Epithelial cell of proximal tubule (primary cell): ENCODE measurements around the gene CDK12. TPM values are rescaled to one million over a fixed set of nuclear protein-coding genes. Genes with fewer than 3 reads are reported as not detected.

Experiments used
- DNase-seq: peaks from one replicate; pipeline ENCODE4 v3.0.0-alpha.2; 2011; ENCODE audit warnings: low read depth
- H3K4me3 ChIP-seq: 2 replicates; pipeline ENCODE4 v1.5.1; 2011; ENCODE audit warnings: low read depth, mild to moderate bottlenecking, low read length
- CTCF ChIP-seq: conservative IDR thresholded peaks from 2 replicates; pipeline ENCODE4 v1.5.1; 2012; ENCODE audit warnings: low read depth, mild to moderate bottlenecking, low read length
- total RNA-seq: library from RNA; depleted of rRNA; stranded (reverse); fragments of >200 nt; gene quantifications from 2 replicates; pipeline ENCODE4 v1.2.3, GENCODE V29; 2015

Gene CDK12
- total RNA-seq, 1 donor from 2014 or later: 13.5 TPM

DNA sequence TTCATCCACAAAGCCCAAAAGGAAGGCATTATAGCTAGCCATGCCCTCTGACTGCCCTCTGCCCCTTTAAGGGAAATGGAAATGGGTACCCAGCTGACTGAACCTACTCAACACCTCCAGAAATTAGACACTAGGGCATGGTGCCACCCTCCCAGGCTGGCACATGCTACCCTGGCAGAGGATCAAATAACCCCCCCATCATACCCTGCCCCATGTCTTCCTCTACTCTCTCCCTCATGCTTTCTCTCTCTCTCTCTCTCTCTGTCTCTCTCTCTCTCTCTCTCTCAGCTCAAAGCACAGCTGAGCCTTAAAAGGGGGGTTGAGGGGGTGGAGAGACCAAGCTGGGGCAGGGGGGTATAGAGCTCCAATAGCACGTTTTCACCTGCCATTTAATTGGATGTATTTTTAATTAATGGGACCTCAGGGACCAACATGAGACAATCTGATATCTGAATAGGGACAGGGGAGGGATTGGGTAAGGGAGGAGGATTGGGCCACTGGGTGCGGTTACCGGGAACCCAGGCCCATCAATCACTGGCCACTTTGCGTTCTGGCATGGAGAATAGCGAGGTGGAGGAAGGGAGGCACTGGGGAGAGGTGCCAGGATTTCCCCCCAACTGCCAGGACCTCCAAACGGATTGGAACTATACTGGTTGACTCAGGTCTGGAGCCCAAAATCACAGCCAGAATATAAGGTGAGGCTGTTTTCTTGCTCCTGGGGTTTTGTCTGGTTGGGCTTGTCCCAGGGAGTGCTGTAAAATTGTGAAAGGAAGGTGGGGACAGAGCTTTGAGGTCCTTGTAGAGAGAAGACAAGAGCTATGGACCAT is 88.7 kb downstream of the CDK12 start:
- no peak for TF ChIP-seq CTCF
- no peak for DNase-seq
- H3K4me3 ChIP-seq: no peak overlapping the region

- H3K4me3 ChIP-seq: no peak overlapping the region
- no peak for DNase-seq
- no peak for TF ChIP-seq CTCF
Measured at GRCh38 chr17:39551879-39552278, 90.6 kb downstream of the CDK12 start.

- DNase-seq: no peak
- H3K4me3 ChIP-seq: no peak overlapping the region
- no peak for TF ChIP-seq CTCF
Measured at GRCh38 chr17:39553341-39553945, 92.2 kb downstream of the CDK12 start.

DNA sequence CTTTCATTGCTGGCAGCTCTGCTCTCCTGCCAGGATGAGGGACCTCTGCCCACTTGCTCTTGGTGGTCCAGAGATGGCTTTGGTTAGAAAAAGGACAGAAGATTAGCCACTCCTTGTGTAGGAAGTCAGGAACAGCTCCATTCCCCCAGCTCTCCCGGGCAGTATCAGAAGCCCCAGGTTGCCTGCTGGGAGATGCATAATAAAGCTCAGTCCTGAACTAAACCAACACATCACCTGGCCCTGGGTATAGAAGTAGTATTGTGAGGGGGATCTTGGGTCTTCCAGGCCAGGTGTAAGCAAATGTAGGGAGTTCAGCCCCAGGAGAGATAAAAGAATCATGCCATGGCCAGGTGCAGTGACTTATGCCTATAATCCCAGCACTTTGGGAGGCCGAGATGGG is 94.1 kb downstream of the CDK12 start:
- TF ChIP-seq CTCF: no peak
- no peak overlapping the region for H3K4me3 ChIP-seq
- DNase-seq: no peak

GRCh38 chr17:39556423-39556822 is 95.1 kb downstream of the CDK12 start:
- no peak for TF ChIP-seq CTCF
- DNase-seq: no peak
- no peak overlapping the region for H3K4me3 ChIP-seq

DNA sequence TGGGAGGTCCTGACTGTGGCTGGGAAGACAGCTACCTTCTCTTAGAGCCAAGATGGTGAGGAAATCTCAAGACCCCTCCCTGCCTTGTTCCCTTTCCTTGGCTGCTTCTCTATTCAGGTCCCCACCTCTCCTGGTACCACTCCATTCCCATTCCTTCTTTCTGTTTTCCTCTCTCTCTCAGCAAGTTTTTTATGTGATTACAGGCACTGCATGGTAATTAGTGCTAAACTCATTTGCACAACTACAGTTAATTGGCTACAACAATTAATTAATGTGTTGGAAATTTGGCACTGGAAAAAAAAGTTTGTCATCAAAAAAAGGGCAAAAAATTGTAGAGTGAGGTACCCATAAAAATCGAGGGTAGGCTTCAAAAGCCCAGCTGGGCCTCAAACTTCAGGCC is 101.1 kb downstream of the CDK12 start:
- no peak overlapping the region for H3K4me3 ChIP-seq
- no peak for TF ChIP-seq CTCF
- DNase-seq: no peak

DNA sequence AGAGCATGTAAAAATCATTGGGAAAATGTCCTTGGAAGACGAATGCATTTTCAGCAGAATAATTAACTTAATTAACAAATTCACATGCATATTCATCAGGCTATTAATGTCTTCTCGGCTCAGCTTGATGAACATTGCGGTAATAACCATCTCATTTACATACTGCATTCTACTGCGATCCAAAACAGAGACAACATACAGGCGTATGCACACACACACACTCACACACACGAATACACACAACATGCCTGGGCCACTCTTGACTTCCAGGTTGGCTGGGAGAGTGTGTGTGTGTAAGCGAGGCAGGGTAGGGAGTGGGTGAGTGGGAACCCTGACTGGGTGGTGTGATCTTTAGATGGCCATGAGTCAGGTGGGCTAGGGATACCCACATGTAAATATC is 101.7 kb downstream of the CDK12 start:
- H3K4me3 ChIP-seq: no peak overlapping the region

More for the DNA sequence above, 101.7 kb downstream of the CDK12 start:
- DNase-seq: no peak
- TF ChIP-seq CTCF: no peak
